Astrocyte of the spinal cord (primary cell): ENCODE measurements around the gene CFAP100.

Experiments
- DNase-seq: peaks from one replicate; pipeline ENCODE4 v3.0.0; 2011; ENCODE audit warnings: low read depth, low spot score
- H3K4me3 ChIP-seq: 2 replicates; pipeline ENCODE4 v1.5.1; 2011; ENCODE audit warnings: low read depth, mild to moderate bottlenecking, low read length, moderate library complexity
- CTCF ChIP-seq: IDR thresholded peaks from 2 replicates; pipeline ENCODE4 v1.5.1; 2012; ENCODE audit warnings: low read depth, mild to moderate bottlenecking, low read length, inconsistent platforms
- in situ Hi-C: cut with HindIII; loops from 2 replicates; pipeline ENCODE4 v1.10.0; 2017; ENCODE audit warnings: low sequenced_read_pairs

Gene CFAP100

GRCh38 chr3:126464093-126464492 is 69.4 kb downstream of the CFAP100 start:
- TF ChIP-seq CTCF: no peak
- in situ Hi-C loops: no loop called here
- H3K4me3 ChIP-seq: no peak overlapping the region
- DNase-seq: no peak

GRCh38 chr3:126464494-126464893 is 69.8 kb downstream of the CFAP100 start:
- DNase-seq: no peak

GRCh38 chr3:126464997-126465396 is 70.3 kb downstream of the CFAP100 start:
- in situ Hi-C loops: no loop called here
- no peak overlapping the region for H3K4me3 ChIP-seq
- no peak for DNase-seq
- TF ChIP-seq CTCF: no peak

More at GRCh38 chr3:126464494-126464893, 69.8 kb downstream of the CFAP100 start:
- no peak overlapping the region for H3K4me3 ChIP-seq
- no peak for TF ChIP-seq CTCF
- in situ Hi-C loops: no loop called here

- in situ Hi-C loops: no loop called here
- no peak overlapping the region for H3K4me3 ChIP-seq
- no peak for DNase-seq
- TF ChIP-seq CTCF: no peak
Measured at GRCh38 chr3:126465928-126466544, 71.3 kb downstream of the CFAP100 start.

- no peak for DNase-seq
- H3K4me3 ChIP-seq: no peak overlapping the region
- TF ChIP-seq CTCF: no peak
- in situ Hi-C loops: no loop called here
Measured at GRCh38 chr3:126466886-126467610, 72.3 kb downstream of the CFAP100 start.

- DNase-seq: no peak
- TF ChIP-seq CTCF: no peak
- H3K4me3 ChIP-seq: no peak overlapping the region
- in situ Hi-C loops: no loop called here
Measured at GRCh38 chr3:126467611-126467955, 72.9 kb downstream of the CFAP100 start.
